Trophoblast cell (in vitro differentiated cells and primary cell): Measurements from ENCODE around the gene PRKN.

Experiments used
- DNase-seq, 2 donors: peaks; one replicate each; pipeline ENCODE4 v3.0.0-alpha.2; 2016
- H2AFZ ChIP-seq: 2 replicates; pipeline ENCODE4 v1.6.1; 2013; ENCODE audit warnings: low read length, moderate library complexity, mild to moderate bottlenecking; ENCODE audit not compliant: insufficient read depth, poor library complexity
- H2AK5ac ChIP-seq: 2 replicates; pipeline ENCODE4 v1.6.1; 2013; ENCODE audit warnings: mild to moderate bottlenecking, low read length
- H2BK120ac ChIP-seq: 2 replicates; pipeline ENCODE4 v1.6.1; 2013; ENCODE audit warnings: low read length, mild to moderate bottlenecking, moderate library complexity; ENCODE audit not compliant: insufficient read depth, poor library complexity
- H2BK12ac ChIP-seq: 2 replicates; pipeline ENCODE4 v1.6.1; 2013; ENCODE audit warnings: mild to moderate bottlenecking, low read length, moderate library complexity
- H2BK5ac ChIP-seq: 2 replicates; pipeline ENCODE4 v1.6.1; 2013; ENCODE audit warnings: low read length, low read depth, moderate library complexity, mild to moderate bottlenecking; ENCODE audit not compliant: poor library complexity
- H3K14ac ChIP-seq: 2 replicates; pipeline ENCODE4 v1.6.1; 2013; ENCODE audit warnings: mild to moderate bottlenecking, low read length
- H3K18ac ChIP-seq: 2 replicates; pipeline ENCODE4 v1.6.1; 2013; ENCODE audit warnings: mild to moderate bottlenecking, low read length
- H3K23ac ChIP-seq: 2 replicates; pipeline ENCODE4 v1.6.1; 2013; ENCODE audit warnings: low read length
- H3K27ac ChIP-seq: 2 replicates; pipeline ENCODE4 v1.5.1; 2013; ENCODE audit warnings: low read depth, mild to moderate bottlenecking, inconsistent platforms, low read length, moderate library complexity
- H3K27me3 ChIP-seq: 2 replicates; pipeline ENCODE4 v1.6.1; 2013; ENCODE audit warnings: inconsistent platforms, mild to moderate bottlenecking, low read length, moderate library complexity; ENCODE audit not compliant: insufficient read depth
- H3K36me3 ChIP-seq, 2 experiments: 1 replicate in 1 of 2; 2 replicates in 1 of 2; pipeline ENCODE4 v1.6.1; 2013; ENCODE audit warnings: low read length in 2 of 2, mild to moderate bottlenecking in 2 of 2, moderate library complexity in 1 of 2; ENCODE audit not compliant: insufficient read depth in 2 of 2, control insufficient read depth in 1 of 2
- H3K4ac ChIP-seq: 2 replicates; pipeline ENCODE4 v1.6.1; 2013; ENCODE audit warnings: low read depth, mild to moderate bottlenecking, low read length, moderate library complexity
- H3K4me1 ChIP-seq, 2 experiments: 1 replicate in 1 of 2; 2 replicates in 1 of 2; pipeline ENCODE4 v1.6.1; 2013; ENCODE audit warnings: low read length in 2 of 2, mild to moderate bottlenecking in 2 of 2, moderate library complexity in 1 of 2; ENCODE audit not compliant: insufficient read depth in 2 of 2, control insufficient read depth in 1 of 2
- H3K4me2 ChIP-seq: 2 replicates; pipeline ENCODE4 v1.6.1; 2013; ENCODE audit warnings: inconsistent platforms, mild to moderate bottlenecking, low read length, moderate library complexity
- H3K4me3 ChIP-seq: 2 replicates; pipeline ENCODE4 v1.5.1; 2013; ENCODE audit warnings: mild to moderate bottlenecking, low read depth, low read length, inconsistent platforms
- H3K79me1 ChIP-seq: one replicate; pipeline ENCODE4 v1.6.1; 2013; ENCODE audit warnings: low read length
- H3K79me2 ChIP-seq: 2 replicates; pipeline ENCODE4 v1.6.1; 2013; ENCODE audit warnings: low read length, mild to moderate bottlenecking; ENCODE audit not compliant: control insufficient read depth, insufficient read depth, poor library complexity
- H3K9ac ChIP-seq: 2 replicates; pipeline ENCODE4 v1.6.1; 2013; ENCODE audit warnings: mild to moderate bottlenecking, low read length
- H3K9me3 ChIP-seq: 2 replicates; pipeline ENCODE4 v1.6.1; 2013; ENCODE audit warnings: low read depth, mild to moderate bottlenecking, control low read depth, inconsistent platforms, low read length; ENCODE audit not compliant: insufficient read depth
- H4K12ac ChIP-seq: 2 replicates; pipeline ENCODE4 v1.6.1; 2013; ENCODE audit warnings: low read depth, mild to moderate bottlenecking, low read length, moderate library complexity
- H4K8ac ChIP-seq: 2 replicates; pipeline ENCODE4 v1.6.1; 2013; ENCODE audit warnings: low read depth, mild to moderate bottlenecking, low read length, moderate library complexity
- H4K91ac ChIP-seq: one replicate; pipeline ENCODE4 v1.6.1; 2013; ENCODE audit warnings: low read depth, mild to moderate bottlenecking, low read length, moderate library complexity
- WGBS: extraction: QIAGEN DNeasy Blood & Tissue Kit; methylation state at CpG from one replicate; pipeline ENCODE4 v1.1.7; 2013; ENCODE audit warnings: missing lambda C conversion rate; ENCODE audit not compliant: insufficient read length, insufficient coverage; ENCODE audit errors: extremely low coverage; 5-methylcytosine and 5-hydroxymethylcytosine counted together

PRKN gene

DNA sequence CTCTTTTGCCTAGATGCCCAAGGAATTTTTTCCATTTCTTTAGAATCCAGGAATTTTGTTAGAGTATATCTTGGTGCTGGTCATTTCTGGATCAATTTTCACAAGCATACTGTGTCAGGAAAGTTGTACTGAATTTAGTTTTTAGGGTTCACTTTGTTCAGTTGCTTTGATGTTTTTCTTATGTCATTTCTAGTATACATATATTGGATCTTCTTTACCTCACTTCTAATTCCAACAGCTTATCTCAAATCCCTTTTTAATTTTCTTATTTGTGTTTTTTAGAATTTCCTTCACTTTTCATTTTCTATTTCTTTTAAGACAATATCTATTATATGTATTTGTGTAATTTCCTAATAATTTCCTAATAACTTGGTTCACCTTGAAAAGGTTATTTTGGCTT is 1172.7 kb downstream of the PRKN start:
- Histone ChIP-seq H2BK12ac (no peak overlapping the region), H3K27me3 (no peaks in the 10 kb centered on the region), H3K9me3 (no peaks in the 10 kb centered on the region), H3K4me3 (no peak overlapping the region), H2BK5ac (no peak overlapping the region), H2BK120ac (no peak overlapping the region), H3K4ac (no peak overlapping the region), H4K91ac (no peak overlapping the region), H3K14ac (no peak overlapping the region), H3K23ac (no peak overlapping the region), H3K79me2 (no peaks in the 10 kb centered on the region), H3K18ac (no peak overlapping the region), H3K9ac (no peak overlapping the region), H3K27ac (no peak overlapping the region), H3K4me2 (no peak overlapping the region), H2AK5ac (no peak overlapping the region), H4K8ac (no peak overlapping the region), H3K79me1 (no peaks in the 10 kb centered on the region), H3K4me1 (no peaks in the 10 kb centered on the region), H2AFZ (no peak overlapping the region), H4K12ac (no peak overlapping the region), H3K36me3 (no peaks in the 10 kb centered on the region)
- DNase-seq: no peak

DNA sequence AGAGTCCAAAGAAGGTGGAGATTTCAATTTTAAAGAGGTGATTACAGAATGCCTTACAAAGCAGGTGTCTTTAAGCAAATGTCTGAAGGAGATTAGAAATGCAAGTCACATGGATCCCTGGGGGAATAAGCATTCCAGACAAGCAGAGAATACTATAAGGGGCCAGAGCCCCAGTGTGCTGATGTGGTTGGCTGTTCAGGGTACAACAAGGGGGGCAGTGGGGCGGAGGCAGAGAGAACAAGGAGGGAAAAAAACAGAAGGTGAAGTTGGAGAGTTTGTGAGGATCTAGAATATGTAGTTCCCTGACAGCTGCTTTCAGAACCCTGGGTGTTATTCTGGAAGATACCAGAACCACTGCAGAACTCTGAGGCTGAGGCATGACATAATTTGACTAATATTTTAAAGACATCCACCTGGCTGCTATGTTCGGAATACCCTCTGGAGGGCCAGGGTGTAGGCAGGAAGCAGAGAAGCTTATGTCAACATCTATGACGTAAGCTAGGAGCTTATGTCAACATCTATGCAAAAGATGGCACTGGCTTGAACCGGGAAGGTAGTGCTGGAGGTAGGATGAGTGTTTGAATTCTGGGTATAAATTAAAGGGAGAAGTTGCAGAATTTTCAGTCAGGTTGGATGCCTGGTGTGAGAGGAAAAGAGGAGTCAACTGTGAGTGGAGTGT is 1177.5 kb downstream of the PRKN start:
- no CpG with 5 or more reads among the region's 4 CpGs for WGBS
- Histone ChIP-seq H3K4me1 (peaks cover 2 to 3% of the 10 kb centered on the region in 2 experiments), H2AFZ (no peak overlapping the region), H3K79me1 (no peaks in the 10 kb centered on the region), H3K23ac (no peak overlapping the region), H4K12ac (no peak overlapping the region), H4K91ac (no peak overlapping the region), H3K18ac (no peak overlapping the region), H3K4ac (no peak overlapping the region), H3K14ac (no peak overlapping the region), H2BK5ac (no peak overlapping the region), H3K9ac (no peak overlapping the region), H3K4me3 (no peak overlapping the region), H2BK120ac (no peak overlapping the region), H3K27ac (no peak overlapping the region), H4K8ac (no peak overlapping the region), H3K4me2 (no peak overlapping the region), H3K9me3 (no peaks in the 10 kb centered on the region), H3K27me3 (no peaks in the 10 kb centered on the region), H3K36me3 (no peaks in the 10 kb centered on the region), H2BK12ac (no peak overlapping the region), H2AK5ac (no peak overlapping the region), H3K79me2 (no peaks in the 10 kb centered on the region)
- peak in 1 of 2 donors; percentile 9 for DNase-seq

DNA sequence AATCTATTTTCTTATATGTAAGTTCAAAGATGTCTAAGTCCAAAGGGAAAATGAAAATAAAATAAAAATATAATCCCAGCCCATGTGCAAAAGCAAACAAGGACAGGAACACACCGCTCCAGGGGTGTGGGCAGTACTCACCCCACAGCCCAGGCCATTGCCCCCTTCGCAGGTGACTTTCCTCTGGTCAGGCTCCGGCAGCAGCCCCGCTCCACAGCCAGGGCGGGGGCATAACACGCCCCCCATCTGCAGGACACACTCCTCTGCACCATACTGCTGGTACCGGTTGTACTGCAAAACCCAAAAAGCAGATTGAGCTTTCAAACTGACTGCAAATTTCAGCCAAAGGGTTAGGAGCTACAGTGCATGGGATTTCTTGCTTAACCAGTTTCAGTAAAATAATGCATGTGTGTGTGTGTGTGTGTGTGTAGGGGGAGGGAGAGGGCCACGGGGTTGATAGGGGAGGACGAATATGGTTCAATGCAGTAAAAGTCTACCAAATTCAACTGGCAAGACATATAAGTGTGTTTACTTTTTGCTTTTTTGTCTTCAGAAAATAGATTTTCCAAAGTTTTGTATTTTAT is 1178.8 kb downstream of the PRKN start:
- H3K18ac ChIP-seq: no peak overlapping the region
- H2BK5ac ChIP-seq: no peak overlapping the region
- H2AFZ ChIP-seq: no peak overlapping the region
- H3K36me3 ChIP-seq: no peaks in the 10 kb centered on the region
- H3K4ac ChIP-seq: no peak overlapping the region
- no peak overlapping the region for H2BK120ac ChIP-seq
- H3K79me2 ChIP-seq: no peaks in the 10 kb centered on the region
- no peak overlapping the region for H3K4me2 ChIP-seq
- no peak overlapping the region for H2AK5ac ChIP-seq
- no peak overlapping the region for H4K12ac ChIP-seq
- no peak overlapping the region for H3K14ac ChIP-seq
- no peaks in the 10 kb centered on the region for H3K79me1 ChIP-seq
- H3K27ac ChIP-seq: no peak overlapping the region
- H3K4me3 ChIP-seq: no peak overlapping the region
- H3K9me3 ChIP-seq: no peaks in the 10 kb centered on the region
- WGBS: no CpG with 5 or more reads among the region's 9 CpGs
- H3K23ac ChIP-seq: no peak overlapping the region
- peaks cover 2 to 3% of the 10 kb centered on the region in 2 experiments for H3K4me1 ChIP-seq
- H4K8ac ChIP-seq: no peak overlapping the region
- H3K9ac ChIP-seq: no peak overlapping the region
- H4K91ac ChIP-seq: no peak overlapping the region
- H3K27me3 ChIP-seq: no peaks in the 10 kb centered on the region
- H2BK12ac ChIP-seq: no peak overlapping the region
- DNase-seq: no peak

DNA sequence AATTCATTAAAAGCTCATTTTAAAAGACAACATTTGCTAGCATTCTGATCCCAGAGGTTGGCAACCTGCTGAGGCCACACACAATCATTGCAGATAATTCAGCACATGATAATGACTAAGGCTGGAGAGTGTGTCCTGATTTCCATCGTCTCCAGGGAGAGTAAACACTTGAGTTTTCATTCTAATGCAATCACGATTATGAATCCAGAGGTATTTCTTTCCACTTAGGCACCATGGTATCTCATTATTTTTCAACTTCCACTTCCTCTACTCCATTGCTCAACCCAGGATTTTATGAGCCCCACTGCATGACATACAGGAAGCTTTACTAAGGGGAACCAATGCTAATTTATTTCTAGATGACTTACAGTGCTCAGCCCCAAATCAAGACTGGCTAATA is 1179.9 kb downstream of the PRKN start:
- no peak overlapping the region for H2BK5ac ChIP-seq
- no peaks in the 10 kb centered on the region for H3K9me3 ChIP-seq
- H2AFZ ChIP-seq: no peak overlapping the region
- peaks cover 2 to 3% of the 10 kb centered on the region in 2 experiments for H3K4me1 ChIP-seq
- no peak overlapping the region for H3K23ac ChIP-seq
- H4K12ac ChIP-seq: no peak overlapping the region
- no CpG with 5 or more reads among the region's 2 CpGs for WGBS
- no peak overlapping the region for H3K18ac ChIP-seq
- H2AK5ac ChIP-seq: no peak overlapping the region
- no peaks in the 10 kb centered on the region for H3K27me3 ChIP-seq
- peak in 1 of 2 donors; percentile 1 for DNase-seq
- no peak overlapping the region for H3K27ac ChIP-seq
- no peak overlapping the region for H2BK12ac ChIP-seq
- no peak overlapping the region for H4K91ac ChIP-seq
- H2BK120ac ChIP-seq: no peak overlapping the region
- no peak overlapping the region for H3K4me2 ChIP-seq
- no peaks in the 10 kb centered on the region for H3K36me3 ChIP-seq
- no peaks in the 10 kb centered on the region for H3K79me2 ChIP-seq
- H3K4me3 ChIP-seq: no peak overlapping the region
- no peak overlapping the region for H3K9ac ChIP-seq
- H3K4ac ChIP-seq: no peak overlapping the region
- H4K8ac ChIP-seq: no peak overlapping the region
- no peak overlapping the region for H3K14ac ChIP-seq
- H3K79me1 ChIP-seq: no peaks in the 10 kb centered on the region
